ENCODE measurements around the gene KCTD11. TPM values are rescaled to one million over a fixed set of nuclear protein-coding genes. Genes with fewer than 3 reads are reported as not detected.
A peak's percentile ranks its signal among the peaks of the same experiment; 100 is the strongest.
"Not testable (repeated sequence)": the region's sequence is repeated elsewhere in the genome, so short reads cannot be mapped to it uniquely, and the experiment has no call there.

Gene KCTD11
- polyA plus RNA-seq, 3 donors: 3.4 to 5.6 (median 3.6) TPM

DNA sequence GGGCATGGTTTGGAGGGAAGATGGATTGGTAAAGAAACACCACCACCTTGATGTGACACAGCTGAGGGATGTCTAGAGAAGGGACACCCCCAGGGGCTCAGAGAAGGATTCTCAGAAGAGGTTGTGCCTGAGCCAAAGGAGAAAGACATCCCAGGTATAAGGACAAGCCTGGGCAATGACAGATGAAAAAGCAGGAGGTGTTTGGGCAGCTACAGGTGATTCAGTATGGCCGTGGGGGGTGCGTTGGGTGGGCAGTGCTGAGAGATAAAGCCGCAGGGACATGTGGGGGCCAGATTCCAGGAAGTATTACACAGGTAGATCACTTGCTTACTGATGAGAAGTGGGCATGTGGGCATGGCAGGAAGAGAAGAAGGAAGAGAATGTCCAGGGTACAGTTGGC, 9.9 kb downstream of the KCTD11 start:
- intact Hi-C loops (cut with micrococcal nuclease): no loop called here
- no peak for DNase-seq
- Histone ChIP-seq H4K20me1 (ENCODE audit: insufficient read depth, low read length) (no peaks in the 10 kb centered on the region), H2AFZ (ENCODE audit: insufficient read depth, low read depth, low read length, poor library complexity, severe bottlenecking) (no peak overlapping the region), H3K27me3 (ENCODE audit: control insufficient read depth in 2 of 2, insufficient read depth in 2 of 2, low read length in 2 of 2) (no peaks in the 10 kb centered on the region), H3K36me3 (replicated peaks in 1 of 2; ENCODE audit: control insufficient read depth in 1 of 2, insufficient read depth in 2 of 2, low read length in 2 of 2) (no peaks in the 10 kb centered on the region), H3K4me2 (replicated peaks; ENCODE audit: extremely low read depth, low read length, poor library complexity, severe bottlenecking) (no peak overlapping the region), H3K4me1 (ENCODE audit: control insufficient read depth in 1 of 2, insufficient read depth in 2 of 2, low read length in 2 of 2) (no peaks in the 10 kb centered on the region), H3K4me3 (replicated peaks in 1 of 3; ENCODE audit: low read depth in 2 of 3, low read length in 3 of 3) (no peak overlapping the region), H3K9ac (ENCODE audit: insufficient read depth, low read length, poor library complexity, severe bottlenecking) (no peak overlapping the region), H3K27ac (ENCODE audit: low read depth in 1 of 2, low read length in 2 of 2) (no peak overlapping the region), H3K9me3 (replicated peaks in 1 of 2; ENCODE audit: control insufficient read depth in 1 of 2, insufficient read depth in 1 of 2, low read length in 2 of 2) (no peaks in the 10 kb centered on the region), H3K79me2 (ENCODE audit: insufficient read depth, low read length) (no peaks in the 10 kb centered on the region)
- peaks cover 0 to 8% (median 3%) of the 10 kb centered on the region in 3 donors for H3K27me3 Mint-ChIP-seq (ENCODE audit: low read depth in 3 of 3)
- H3K9me3 Mint-ChIP-seq: no peaks in the 10 kb centered on the region
- H3K36me3 Mint-ChIP-seq: no peaks in the 10 kb centered on the region
- no peaks in the 10 kb centered on the region for H3K4me1 Mint-ChIP-seq
- H3K4me3 Mint-ChIP-seq: no peak overlapping the region
- 60% methylated on average over 3 of the region's 3 CpGs for WGBS (ENCODE audit: insufficient coverage)
- no peak overlapping the region for H3K27ac Mint-ChIP-seq
- TF ChIP-seq, protein P1, sequence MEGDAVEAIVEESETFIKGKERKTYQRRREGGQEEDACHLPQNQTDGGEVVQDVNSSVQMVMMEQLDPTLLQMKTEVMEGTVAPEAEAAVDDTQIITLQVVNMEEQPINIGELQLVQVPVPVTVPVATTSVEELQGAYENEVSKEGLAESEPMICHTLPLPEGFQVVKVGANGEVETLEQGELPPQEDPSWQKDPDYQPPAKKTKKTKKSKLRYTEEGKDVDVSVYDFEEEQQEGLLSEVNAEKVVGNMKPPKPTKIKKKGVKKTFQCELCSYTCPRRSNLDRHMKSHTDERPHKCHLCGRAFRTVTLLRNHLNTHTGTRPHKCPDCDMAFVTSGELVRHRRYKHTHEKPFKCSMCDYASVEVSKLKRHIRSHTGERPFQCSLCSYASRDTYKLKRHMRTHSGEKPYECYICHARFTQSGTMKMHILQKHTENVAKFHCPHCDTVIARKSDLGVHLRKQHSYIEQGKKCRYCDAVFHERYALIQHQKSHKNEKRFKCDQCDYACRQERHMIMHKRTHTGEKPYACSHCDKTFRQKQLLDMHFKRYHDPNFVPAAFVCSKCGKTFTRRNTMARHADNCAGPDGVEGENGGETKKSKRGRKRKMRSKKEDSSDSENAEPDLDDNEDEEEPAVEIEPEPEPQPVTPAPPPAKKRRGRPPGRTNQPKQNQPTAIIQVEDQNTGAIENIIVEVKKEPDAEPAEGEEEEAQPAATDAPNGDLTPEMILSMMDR (IDR thresholded peaks at IDR 0.05): no peak

DNA sequence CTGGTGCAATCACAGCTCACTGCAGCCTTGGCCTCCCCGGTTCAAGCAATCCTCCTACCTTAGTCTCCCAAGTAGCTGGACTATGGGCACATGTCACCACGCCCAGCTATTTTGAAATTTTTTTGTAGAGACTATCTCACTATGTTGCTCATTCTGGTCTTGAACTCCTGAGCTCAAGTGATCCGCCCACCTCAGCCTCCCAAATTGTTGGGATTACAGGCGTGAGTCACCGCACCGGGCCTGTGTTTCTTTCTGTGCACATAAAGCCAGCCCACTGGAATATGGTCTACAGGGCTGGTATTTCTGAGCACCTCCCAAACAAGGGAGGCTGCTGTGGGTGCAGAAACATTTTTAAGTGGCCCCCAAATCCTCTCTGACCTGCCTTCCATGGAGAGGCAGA, 11.3 kb downstream of the KCTD11 start:
- peak overlapping the region in 1 of 7 donors; percentile 14 for H3K27ac Mint-ChIP-seq
- peaks cover 3 to 12% (median 4%) of the 10 kb centered on the region in 3 donors for H3K27me3 Mint-ChIP-seq (ENCODE audit: low read depth in 3 of 3)
- WGBS (ENCODE audit: insufficient coverage): 94% methylated on average over 6 of the region's 6 CpGs
- H2AFZ ChIP-seq (ENCODE audit: insufficient read depth, low read depth, low read length, poor library complexity, severe bottlenecking): no peak overlapping the region
- no peaks in the 10 kb centered on the region for H3K4me1 ChIP-seq (ENCODE audit: control insufficient read depth in 1 of 2, insufficient read depth in 2 of 2, low read length in 2 of 2)
- no peak overlapping the region for H3K4me2 ChIP-seq (replicated peaks; ENCODE audit: extremely low read depth, low read length, poor library complexity, severe bottlenecking)
- no peak overlapping the region for H3K4me3 Mint-ChIP-seq
- H3K36me3 Mint-ChIP-seq: no peaks in the 10 kb centered on the region
- H3K9ac ChIP-seq (ENCODE audit: insufficient read depth, low read length, poor library complexity, severe bottlenecking): no peak overlapping the region
- no peaks in the 10 kb centered on the region for H3K9me3 Mint-ChIP-seq
- H3K27ac ChIP-seq (ENCODE audit: low read depth in 1 of 2, low read length in 2 of 2): no peak overlapping the region
- H3K79me2 ChIP-seq (ENCODE audit: insufficient read depth, low read length): no peaks in the 10 kb centered on the region
- intact Hi-C loops (cut with micrococcal nuclease): no loop called here
- no peaks in the 10 kb centered on the region for H3K9me3 ChIP-seq (replicated peaks in 1 of 2; ENCODE audit: control insufficient read depth in 1 of 2, insufficient read depth in 1 of 2, low read length in 2 of 2)
- TF ChIP-seq, protein P1 (IDR thresholded peaks at IDR 0.05): no peak
- no peak for DNase-seq
- no peaks in the 10 kb centered on the region for H3K4me1 Mint-ChIP-seq
- no peaks in the 10 kb centered on the region for H3K36me3 ChIP-seq (replicated peaks in 1 of 2; ENCODE audit: control insufficient read depth in 1 of 2, insufficient read depth in 2 of 2, low read length in 2 of 2)
- H3K4me3 ChIP-seq (replicated peaks in 1 of 3; ENCODE audit: low read depth in 2 of 3, low read length in 3 of 3): no peak overlapping the region
- no peaks in the 10 kb centered on the region for H3K27me3 ChIP-seq (ENCODE audit: control insufficient read depth in 2 of 2, insufficient read depth in 2 of 2, low read length in 2 of 2)
- no peaks in the 10 kb centered on the region for H4K20me1 ChIP-seq (ENCODE audit: insufficient read depth, low read length)

DNA sequence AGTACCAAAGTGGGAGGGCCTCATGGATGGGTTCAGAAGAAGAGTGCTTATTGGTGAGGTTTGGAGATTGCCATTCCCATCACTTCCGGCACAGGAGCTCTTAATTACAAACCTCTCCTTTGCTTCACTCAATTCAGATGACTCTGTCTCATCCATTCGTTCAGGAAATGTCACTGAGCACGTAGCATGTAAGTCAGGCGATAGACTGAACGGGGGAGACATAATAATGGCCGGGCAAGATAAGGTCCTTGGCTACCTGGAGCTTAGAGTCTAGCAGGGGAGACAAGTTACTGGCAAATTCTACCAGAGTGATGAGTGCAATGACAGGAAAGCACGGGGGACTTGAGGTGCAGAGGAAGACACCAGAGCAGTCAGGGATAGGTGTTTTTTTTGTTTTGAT, 14.0 kb downstream of the KCTD11 start:
- H3K4me2 ChIP-seq (replicated peaks; ENCODE audit: extremely low read depth, low read length, poor library complexity, severe bottlenecking); H4K20me1 ChIP-seq (ENCODE audit: insufficient read depth, low read length); H3K9me3 Mint-ChIP-seq; H3K27me3 ChIP-seq (ENCODE audit: control insufficient read depth in 2 of 2, insufficient read depth in 2 of 2, low read length in 2 of 2); H3K4me1 Mint-ChIP-seq; DNase-seq; H3K4me3 ChIP-seq (replicated peaks in 1 of 3; ENCODE audit: low read depth in 2 of 3, low read length in 3 of 3); H3K4me3 Mint-ChIP-seq; H3K4me1 ChIP-seq (ENCODE audit: control insufficient read depth in 1 of 2, insufficient read depth in 2 of 2, low read length in 2 of 2); H3K9ac ChIP-seq (ENCODE audit: insufficient read depth, low read length, poor library complexity, severe bottlenecking); H3K27ac Mint-ChIP-seq; H3K79me2 ChIP-seq (ENCODE audit: insufficient read depth, low read length); H2AFZ ChIP-seq (ENCODE audit: insufficient read depth, low read depth, low read length, poor library complexity, severe bottlenecking); H3K9me3 ChIP-seq (replicated peaks in 1 of 2; ENCODE audit: control insufficient read depth in 1 of 2, insufficient read depth in 1 of 2, low read length in 2 of 2); H3K36me3 Mint-ChIP-seq; H3K36me3 ChIP-seq (replicated peaks in 1 of 2; ENCODE audit: control insufficient read depth in 1 of 2, insufficient read depth in 2 of 2, low read length in 2 of 2); H3K27ac ChIP-seq (ENCODE audit: low read depth in 1 of 2, low read length in 2 of 2); intact Hi-C loops (cut with micrococcal nuclease): not testable (repeated sequence)
- WGBS (ENCODE audit: insufficient coverage): no CpG with 5 or more reads among the region's 7 CpGs
- peaks cover 5 to 16% (median 9%) of the 10 kb centered on the region in 3 donors for H3K27me3 Mint-ChIP-seq (ENCODE audit: low read depth in 3 of 3)
